Stimulated activated CD4-positive, alpha-beta T cell treated with anti-CD3 and anti-CD28 coated beads, Interleukin-1b, Interleukin-23, amount 100 ng/mL, for 1 hour (primary cell): ENCODE data around the gene SMURF1.
"Not testable (repeated sequence)": the region's sequence is repeated elsewhere in the genome, so short reads cannot be mapped to it uniquely, and the experiment has no call there.

Experiments used
- DNase-seq, 2 donors: peaks; one replicate each; pipeline ENCODE4 v3.0.0-alpha.2; 2020; ENCODE audit warnings: low read depth in 2 of 2

SMURF1 gene

DNA sequence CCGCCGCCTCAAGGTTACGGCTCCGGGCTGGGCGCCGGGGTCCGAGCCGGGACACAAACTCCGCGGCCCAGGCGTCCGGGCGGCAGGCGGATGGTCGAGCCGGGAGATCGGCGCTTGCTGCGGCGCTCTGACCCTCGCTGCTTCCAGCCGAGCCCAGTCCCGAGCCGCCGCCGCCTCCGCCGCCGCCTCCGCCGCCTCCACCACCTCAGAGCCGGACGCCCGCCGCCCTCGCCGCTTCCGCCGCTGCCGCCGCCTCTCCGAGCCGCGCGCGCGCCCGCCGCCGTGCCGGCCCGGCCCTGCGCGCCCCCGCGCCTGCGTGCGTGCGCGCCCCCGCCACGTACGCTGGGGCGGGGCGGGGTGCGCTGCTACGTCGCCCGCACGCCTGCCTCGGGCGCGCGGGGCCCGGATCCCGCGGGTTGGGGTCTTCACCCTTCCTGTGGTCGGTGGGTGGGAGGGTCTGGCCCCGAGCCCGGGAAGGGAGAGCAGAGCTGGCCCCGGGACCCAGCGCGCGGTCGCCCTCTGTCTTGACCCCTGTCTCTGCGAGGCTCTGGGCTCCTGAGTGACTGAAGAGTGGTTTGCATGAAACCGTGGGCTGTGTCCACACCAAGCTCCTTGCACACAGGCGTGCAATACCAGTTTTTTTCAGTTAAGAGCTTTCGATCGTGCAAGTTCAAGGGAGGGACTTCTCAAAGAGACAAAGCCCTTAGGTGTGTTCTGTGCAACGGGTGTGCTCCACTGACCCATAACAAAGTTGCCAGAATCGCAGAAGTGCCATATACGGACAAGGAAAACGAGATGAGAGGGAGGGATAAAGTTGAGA lies at the start of gene SMURF1:
Gene SMURF1 (minus strand): TSS at position 256 of the 820 bp plus-strand sequence. CDS start 328 bp downstream, outside the sequence.
- peak; percentile 27 to 46 for DNase-seq

DNA sequence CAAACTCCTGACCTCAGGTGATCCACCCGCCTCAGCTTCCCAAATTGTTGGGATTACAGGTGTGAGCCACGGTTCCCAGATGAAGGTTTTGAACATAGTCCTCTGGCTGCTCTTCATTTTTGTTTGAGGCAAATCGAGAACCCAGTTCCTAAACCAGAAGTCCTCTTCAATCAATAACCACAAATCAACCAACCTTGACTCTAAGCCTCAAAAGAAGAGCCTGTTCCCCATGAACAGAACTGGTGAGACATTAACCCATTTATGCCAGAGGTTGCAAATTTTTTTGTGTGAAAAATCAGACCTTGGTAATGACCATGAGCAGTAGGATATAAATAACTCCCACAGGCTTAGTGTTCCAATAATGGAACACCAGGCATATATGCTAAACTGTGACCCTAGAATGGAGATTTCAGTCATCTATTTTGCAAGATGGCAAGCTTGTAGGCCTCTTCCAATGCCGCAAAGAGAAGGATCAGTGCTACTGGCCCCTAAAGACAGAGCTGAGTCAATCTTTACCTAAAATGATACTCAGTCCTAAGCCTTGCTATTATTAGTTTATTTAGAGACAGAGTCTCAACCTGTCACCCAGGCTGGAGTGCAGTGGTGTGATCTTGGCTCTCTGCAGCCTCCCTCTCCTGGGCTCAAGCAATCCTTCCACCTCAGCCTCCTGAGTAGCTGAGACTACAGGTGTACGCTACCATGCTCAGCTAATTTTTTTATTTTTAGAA lies 48.1 kb upstream of the SMURF1 start:
- no peak for DNase-seq

DNA sequence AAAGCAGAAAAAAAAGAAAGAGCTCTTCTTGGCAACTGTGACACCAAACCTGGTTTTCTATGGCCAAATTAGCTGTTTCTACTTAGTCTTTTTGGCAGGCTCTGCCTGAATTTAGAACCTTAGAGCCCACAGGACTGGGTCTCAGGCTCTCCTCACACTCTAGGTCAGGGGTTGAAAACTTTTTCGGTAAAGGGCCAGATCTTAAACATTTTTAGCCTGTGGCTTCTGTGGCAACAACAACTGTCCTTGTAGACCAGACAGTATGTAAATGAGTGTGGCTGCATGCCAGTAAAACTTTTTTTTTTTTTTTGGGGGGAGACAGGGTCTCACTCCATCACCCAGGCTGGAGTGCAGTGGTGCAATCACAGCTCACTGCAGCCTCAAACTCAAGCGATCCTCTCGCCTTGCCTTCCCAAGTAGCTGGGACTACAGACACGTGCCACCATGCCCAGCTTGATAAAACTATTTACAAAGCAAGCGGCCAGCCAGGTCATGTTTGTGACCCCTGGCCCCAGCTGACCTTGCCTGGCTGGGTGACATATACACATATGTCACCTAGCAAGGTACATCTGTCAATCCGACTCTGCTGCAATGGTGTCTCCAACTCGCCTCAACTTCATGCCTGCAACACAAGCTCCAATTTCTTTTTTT lies 46.6 kb upstream of the SMURF1 start:
- no peak for DNase-seq

DNA sequence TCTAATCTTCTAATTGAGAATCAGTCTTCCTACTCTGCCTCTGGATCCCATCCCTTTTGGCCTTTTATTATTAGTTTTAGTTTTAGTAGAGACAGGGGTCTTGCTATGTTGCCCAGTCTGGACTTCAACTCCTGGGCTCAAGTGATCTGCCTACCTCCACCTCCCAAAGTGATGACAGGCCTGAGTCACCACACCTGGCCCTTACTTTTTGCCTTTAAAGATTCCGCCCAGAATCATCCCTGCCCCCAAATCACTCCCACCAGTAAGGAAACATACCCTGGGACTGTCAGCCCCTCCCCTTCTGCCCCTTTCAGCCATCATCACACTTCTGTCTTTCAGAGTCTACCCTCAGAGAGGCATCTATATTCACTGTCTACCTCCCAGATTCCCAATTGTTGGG lies 45.3 kb upstream of the SMURF1 start:
- DNase-seq = no peak

DNA sequence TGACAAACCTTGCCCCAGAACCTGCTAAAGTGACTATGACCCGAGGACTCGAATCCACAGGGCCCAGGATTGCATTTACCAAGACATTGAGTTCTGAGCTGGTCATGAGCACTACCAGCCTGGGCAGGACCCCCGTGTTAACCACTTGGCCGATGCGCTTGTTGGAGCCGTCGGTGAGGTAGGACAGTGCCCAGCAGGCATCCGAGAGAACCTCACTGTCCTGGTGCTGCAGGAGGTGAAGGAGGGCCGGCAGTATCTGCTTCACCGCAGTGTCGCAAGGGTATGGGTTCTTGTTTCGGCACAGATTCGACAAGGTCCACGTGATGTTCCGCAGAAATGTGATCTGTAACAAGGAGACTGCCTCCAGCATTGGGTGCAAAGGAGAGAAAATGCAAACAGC lies 44.3 kb upstream of the SMURF1 start:
- DNase-seq = no peak

DNA sequence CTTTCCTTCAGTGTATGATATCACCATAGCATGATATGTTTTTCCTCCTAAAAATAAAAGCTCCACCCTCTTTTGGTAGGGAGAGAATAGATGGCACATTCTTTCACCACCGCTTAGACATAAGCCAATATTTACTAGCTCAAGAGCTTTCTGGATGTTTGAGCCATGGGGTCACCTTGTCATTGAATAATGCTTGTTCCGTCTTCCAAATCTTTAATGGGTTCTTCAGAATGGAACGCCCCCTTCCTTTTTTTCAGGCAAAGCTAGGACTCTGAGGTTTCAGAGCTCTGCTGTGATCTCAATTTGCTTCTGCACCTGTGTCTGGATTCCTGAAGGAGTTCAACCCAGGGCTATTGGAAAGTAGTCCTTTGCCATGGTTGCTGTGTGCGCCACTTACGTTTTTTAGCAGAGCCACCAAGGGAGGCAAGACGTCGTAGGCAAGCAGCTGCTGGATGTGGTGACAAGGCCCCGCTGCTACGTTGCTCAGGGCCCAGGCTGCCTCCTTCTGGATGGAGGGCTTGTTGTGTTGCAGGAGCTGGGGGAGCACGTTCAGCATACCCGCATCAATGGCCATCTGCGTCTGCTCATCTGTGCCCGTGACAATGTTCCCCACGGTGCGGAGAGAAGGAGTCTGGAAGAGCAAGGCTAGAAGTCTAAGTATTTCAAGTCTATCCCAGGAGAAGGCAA lies 40.8 kb upstream of the SMURF1 start:
- DNase-seq = no peak

DNA sequence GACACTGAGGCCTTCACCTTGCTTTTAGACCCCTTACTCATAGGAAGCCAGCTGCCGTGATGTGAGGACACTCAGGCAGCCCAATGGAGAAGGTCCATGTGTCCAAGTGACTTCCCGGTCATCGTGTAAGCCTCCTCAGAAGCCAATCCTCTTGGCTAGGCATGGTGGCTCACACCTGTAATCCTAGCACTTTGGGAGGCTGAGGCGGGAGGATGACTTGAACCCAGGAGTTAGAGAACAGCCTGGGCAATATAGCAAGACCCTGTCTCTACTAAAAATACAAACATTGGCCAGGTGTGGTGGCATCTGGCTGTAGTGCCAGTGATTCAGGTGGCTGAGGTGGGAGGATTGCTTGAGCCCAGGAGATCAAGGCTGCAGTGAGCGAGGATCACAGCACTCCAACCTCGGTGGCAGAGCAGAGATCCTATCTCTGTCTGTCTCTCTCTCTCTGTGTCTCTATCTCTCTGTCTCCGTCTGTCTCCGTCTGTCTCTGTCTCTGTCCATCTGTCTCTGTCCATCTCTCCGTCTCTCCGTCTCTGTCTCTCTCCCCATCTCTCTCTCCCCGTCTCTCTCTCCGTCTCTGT lies 36.3 kb upstream of the SMURF1 start:
- DNase-seq = no peak

DNA sequence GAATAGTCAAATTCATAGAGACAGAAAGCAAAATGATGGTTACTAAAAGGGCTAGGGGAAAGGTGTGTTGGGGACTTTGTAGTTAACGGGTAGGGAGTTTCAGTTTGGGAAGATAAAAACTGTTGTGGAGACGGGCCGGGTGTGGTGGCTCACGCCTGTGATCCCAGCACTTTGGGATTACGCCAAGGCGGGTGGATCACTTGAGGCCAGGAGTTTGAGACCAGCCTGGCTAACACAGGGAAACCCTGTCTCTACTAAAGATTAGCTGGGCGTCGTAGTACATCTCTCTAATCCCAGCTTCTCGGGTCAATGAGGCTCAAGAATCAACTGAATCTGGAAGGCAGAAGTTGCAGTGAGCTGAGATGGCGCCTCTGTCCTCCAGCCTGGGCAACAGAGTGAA lies 33.3 kb upstream of the SMURF1 start:
- DNase-seq = no peak

DNA sequence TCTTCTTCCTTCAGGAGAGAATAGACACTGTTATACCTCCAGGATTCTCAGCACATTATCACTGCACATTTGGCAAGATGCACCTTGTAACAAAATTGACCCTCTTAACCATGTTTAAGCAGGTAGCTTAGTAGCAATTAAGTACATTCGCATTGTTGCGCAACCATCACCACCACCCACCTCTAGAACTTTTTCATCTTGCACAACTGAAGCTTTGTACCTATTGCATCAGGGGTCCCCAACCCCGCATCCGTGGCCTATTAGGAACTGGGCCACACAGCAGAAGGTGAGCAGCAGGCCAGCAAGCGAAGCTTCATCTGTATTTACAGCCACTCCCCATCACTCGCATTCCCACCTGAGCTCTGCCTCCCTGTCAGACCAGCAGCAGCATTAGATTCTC lies 29.9 kb upstream of the SMURF1 start:
- DNase-seq = no peak

DNA sequence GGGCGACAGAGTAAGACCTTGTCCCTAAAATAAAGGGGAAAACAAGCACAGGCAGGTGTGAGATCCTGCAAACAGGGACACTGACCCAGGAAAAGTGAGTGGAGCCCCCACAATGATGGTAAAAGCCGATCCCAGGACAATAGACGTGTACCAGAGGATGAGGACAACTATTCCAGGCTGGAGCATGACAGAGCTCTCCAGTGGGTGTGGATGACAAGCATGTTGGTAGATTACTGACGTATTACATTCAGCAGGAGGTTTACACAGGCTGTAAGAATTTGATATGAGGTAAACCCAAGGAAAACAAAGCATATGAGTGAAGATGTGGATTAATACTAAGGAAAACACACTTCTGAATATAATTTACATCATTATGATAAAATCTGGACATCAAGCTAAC lies 27.8 kb upstream of the SMURF1 start:
- no peak for DNase-seq

DNA sequence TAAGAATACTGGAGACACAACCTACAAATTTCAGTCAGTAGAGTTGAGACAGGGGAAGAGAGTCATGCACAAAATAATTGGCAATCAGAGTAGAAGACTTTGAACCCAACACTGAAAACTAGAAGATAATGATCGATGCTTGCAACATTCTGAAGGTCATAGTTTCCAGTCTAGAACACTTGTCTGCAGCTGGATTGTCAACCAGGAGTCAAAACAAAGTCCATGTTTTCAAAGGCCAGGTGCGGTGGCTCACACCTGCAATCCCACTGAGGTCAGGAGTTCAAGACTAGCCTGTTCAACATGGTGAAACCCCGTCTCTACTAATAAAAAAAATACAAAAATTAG lies 26.8 kb upstream of the SMURF1 start:
- no peak for DNase-seq

DNA sequence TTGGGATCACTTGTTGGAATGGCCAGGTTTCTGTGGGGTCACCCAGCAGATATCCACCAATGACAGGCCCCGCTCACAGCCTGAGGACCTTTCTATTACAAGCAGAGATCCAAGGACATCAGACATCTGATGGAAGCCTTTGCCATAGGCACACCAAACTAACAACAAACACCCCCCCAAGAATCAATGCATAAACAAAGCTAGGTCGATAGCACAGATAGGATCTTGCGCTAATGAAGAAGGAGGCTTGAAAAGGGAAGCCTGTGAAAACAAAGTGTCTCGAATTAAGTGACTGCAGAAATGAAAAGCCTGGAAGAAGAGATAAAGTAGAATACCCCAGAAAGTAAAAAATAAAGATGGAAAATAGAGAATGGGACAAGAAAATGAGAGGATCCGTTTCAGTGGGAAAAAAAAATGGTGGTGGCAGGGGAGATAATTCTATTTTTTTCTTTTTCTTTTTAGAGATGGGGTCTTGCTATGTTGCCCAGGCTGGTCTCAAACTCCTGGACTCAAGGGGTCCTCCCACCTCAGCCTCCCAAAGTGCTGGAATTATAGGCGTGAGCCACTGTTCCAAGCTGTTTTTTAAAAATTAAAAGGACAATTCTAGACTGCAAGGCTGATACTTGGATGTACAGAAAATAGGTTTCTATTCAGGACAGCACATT lies 26.3 kb upstream of the SMURF1 start:
- DNase-seq = no peak

DNA sequence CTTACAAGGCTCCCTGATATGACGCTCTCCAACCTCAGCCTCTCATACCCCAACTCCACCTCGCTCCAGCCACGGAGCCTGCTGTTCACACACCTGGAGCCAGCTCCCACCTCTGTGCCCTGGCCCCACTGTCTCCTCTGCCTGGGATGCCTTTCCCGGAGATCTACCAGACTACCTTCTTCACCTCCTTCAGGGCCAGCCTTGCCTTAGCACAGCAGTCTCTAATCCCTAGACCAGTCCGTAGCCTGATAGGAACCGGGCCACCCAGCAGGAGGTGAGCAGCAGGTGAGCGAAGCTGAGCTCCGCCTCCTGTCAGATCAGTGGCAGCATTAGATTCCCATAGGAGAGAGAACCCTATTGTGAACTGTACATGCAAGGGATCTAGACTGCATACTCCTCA lies 23.2 kb upstream of the SMURF1 start:
- DNase-seq = no peak

DNA sequence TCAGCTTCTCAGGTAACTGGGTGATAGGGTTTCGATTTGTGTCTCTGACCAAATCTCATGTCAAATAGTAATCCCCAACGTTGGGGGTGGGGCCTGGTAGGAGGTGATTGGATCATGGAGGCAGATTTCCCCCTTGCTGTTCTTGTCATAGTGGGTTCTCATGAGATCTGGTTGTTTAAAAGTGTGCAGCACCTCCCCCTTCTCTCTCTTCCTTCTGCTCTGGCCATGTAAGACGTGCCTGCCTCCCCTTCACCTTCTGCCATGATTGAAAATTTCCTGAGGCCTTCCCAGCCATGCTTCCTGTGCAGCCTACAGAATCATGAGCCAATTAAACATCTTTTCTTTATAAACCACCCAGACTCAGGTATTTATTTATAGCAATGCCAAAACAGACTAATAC lies 21.9 kb upstream of the SMURF1 start:
- no peak for DNase-seq

DNA sequence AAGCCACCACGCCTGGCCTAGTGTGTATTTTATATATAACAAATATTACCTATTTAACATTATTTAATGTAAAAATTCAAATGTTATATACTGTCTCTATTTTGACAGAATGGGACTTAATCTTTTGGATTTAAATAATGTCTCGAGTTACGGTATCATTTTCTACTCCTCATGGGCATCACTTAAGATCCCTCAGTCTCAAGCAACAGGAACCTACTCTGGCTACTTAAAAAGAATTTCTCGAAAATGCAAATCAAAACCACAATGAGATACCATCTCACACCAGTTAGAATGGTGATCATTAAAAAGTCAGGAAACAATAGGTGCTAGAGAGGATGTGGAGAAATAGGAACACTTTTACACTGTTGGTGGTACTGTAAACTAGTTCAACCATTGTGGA lies 19.8 kb upstream of the SMURF1 start:
- not testable (repeated sequence) for DNase-seq

DNA sequence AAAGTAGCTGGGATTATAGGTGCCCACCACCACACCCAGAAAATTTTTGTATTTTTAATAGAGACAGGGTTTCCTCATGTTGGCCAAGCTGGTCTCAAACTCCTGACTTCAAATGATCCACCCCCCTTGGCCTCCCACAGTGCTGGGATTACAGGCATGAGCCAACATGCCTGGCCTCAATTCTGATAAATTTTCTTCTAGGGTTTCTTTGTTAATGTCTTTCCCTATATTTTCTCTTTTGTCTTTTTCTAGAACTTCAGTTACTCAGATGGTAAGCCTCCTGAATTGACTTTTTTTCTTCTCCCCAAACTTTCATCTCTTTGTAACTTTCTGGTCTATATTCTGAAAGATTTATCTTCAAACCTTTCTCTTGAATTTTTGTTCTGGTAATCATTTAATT lies 12.7 kb upstream of the SMURF1 start:
- no peak for DNase-seq

DNA sequence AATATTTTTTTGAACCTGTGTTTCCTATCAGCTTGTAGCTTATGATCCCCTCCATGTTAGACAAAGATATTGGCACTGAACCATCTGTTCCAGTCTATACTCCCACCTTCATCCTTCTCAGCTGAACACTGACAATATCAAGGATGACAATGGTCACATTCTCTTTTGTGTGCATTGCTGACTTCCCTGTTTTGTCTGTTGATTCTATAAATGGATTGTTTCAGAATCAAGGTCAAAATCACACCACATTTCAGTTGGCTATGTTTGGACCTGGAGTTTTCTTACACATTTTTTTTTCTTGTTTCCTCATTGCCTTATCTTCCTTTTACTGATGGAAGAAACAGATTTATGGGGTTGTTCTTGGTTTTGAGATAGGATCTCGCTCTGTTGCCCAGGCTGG lies 11.3 kb upstream of the SMURF1 start:
- DNase-seq = no peak

DNA sequence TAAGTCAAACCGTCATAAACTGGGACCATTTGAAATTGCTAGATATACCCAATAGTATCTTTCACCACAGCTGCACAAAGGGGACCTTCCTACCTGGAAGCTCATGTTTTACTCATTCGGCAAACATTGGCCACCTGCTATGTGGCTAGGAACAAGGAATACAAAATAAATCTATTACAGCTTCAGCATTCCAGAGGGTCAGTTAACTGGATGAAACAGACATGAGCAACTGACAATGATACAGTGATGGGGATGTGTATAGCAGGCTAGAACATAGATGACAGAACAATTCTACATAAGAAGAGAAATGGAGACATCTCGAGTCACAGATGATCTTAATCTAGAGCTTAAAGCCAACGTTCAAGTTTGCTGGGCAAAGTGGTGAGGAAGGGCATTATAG lies 3.1 kb upstream of the SMURF1 start:
- DNase-seq = no peak

DNA sequence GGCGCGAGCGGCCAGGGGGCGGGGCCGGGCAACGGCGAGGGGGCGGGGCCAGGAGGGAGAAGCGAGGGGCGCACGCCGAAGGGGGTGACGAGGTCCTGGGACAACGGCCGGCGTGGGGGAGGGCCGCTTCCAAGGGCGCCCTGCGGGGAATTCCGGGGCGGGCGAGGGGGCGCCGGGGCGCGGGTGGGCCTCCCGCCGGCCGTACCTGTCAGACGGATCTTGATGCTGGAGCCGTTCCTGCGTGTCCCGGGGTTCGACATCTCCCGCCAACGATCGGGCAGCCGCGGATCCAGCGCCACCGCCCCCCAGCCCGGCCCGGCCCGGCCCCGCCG lies 421 bp downstream of the SMURF1 start:
- DNase-seq = no peak

DNA sequence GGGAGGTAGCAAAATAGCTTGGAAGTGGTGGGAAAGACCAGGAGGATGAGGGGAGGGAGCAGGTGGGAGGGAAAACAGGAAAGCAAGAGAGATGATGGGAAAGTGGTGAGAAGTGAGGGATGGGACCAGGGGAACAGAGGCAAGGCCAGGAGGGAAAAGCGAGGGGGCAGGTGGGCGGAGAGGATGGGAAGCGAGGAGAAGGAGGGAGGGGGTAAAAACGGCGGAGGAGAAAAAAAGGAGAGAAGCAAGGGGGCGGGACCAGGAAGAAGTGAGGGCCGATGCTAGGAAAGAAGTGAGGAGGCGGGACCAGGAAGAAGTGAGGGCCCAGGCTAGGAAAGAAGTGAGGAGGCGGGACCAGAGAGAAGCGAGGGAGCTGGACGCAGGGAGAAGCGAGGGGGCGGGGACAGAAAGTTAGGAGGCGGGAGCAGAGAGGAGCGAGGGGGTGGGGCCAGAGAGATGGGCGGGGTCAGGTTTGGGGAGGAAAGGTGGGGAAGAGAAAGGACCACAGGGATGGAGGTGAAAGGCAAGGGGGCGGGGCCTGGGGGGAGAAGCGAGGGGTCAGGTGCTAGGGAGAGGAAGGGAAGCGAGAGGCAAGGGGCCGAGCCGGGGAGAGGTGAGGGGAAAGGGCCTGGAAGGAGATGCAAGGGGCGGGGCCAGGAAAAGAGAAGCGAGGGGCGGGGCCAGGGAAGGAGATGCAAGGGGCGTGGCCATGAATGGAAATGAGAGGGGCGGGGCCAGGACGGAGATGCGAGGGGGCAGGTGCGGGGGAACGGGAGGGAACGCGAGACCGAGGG lies 984 bp downstream of the SMURF1 start:
- peak; percentile 79 to 84 for DNase-seq
